ENCODE results near the gene PACS1.

The PACS1 gene

GRCh38 chr11:66280428-66280827, 210.4 kb downstream of the PACS1 start:
- FAIRE-seq, result no peak
- no peak for DNase-seq (ENCODE audit: extremely low spot score, insufficient read length, low read depth)

GRCh38 chr11:66281001-66281400, 210.9 kb downstream of the PACS1 start:
- no peak for DNase-seq (ENCODE audit: extremely low spot score, insufficient read length, low read depth)
- no peak for FAIRE-seq

- FAIRE-seq (no peak), DNase-seq (ENCODE audit: extremely low spot score, insufficient read length, low read depth) (no peak)
Measured at GRCh38 chr11:66281776-66282467, 211.8 kb downstream of the PACS1 start.

- DNase-seq (ENCODE audit: extremely low spot score, insufficient read length, low read depth) (peak; percentile 94), FAIRE-seq (peak; percentile 94)
Measured at GRCh38 chr11:66282468-66283455, 212.7 kb downstream of the PACS1 start.

- FAIRE-seq (no peak), DNase-seq (ENCODE audit: extremely low spot score, insufficient read length, low read depth) (no peak)
Measured at GRCh38 chr11:66283461-66284105, 213.5 kb downstream of the PACS1 start.

GRCh38 chr11:66284526-66285078, 214.5 kb downstream of the PACS1 start:
- FAIRE-seq (no peak), DNase-seq (ENCODE audit: extremely low spot score, insufficient read length, low read depth) (no peak)

GRCh38 chr11:66285250-66285947, 215.3 kb downstream of the PACS1 start:
- no peak for DNase-seq (ENCODE audit: extremely low spot score, insufficient read length, low read depth)
- no peak for FAIRE-seq

GRCh38 chr11:66286699-66287098, 216.6 kb downstream of the PACS1 start:
- DNase-seq (ENCODE audit: extremely low spot score, insufficient read length, low read depth) (no peak), FAIRE-seq (no peak)

GRCh38 chr11:66287211-66287888, 217.3 kb downstream of the PACS1 start:
- FAIRE-seq, result no peak
- no peak for DNase-seq (ENCODE audit: extremely low spot score, insufficient read length, low read depth)

- FAIRE-seq, result peak; percentile 12
- DNase-seq (ENCODE audit: extremely low spot score, insufficient read length, low read depth), result no peak
Measured at GRCh38 chr11:66287889-66288670, 218.0 kb downstream of the PACS1 start.

GRCh38 chr11:66288671-66289547, 218.8 kb downstream of the PACS1 start, which contains the start of gene YIF1A:
Gene YIF1A (minus strand): TSS chr11:66289143. CDS start chr11:66288985, 158 bp downstream.
- peak; percentile 100 for DNase-seq (ENCODE audit: extremely low spot score, insufficient read length, low read depth)
- peak; percentile 100 for FAIRE-seq

GRCh38 chr11:66289548-66290329, 219.7 kb downstream of the PACS1 start:
- DNase-seq (ENCODE audit: extremely low spot score, insufficient read length, low read depth) (peak; percentile 73), FAIRE-seq (no peak)

- no peak for FAIRE-seq
- no peak for DNase-seq (ENCODE audit: extremely low spot score, insufficient read length, low read depth)
Measured at GRCh38 chr11:66290330-66290621, 220.2 kb downstream of the PACS1 start.

- no peak for DNase-seq (ENCODE audit: extremely low spot score, insufficient read length, low read depth)
- FAIRE-seq, result no peak
Measured at GRCh38 chr11:66291303-66291705, 221.2 kb downstream of the PACS1 start.

GRCh38 chr11:66291706-66292542, 221.9 kb downstream of the PACS1 start, which contains the start of gene TMEM151A:
Gene TMEM151A (plus strand): TSS chr11:66291894. CDS start chr11:66292014, 120 bp downstream.
- no peak for FAIRE-seq
- DNase-seq (ENCODE audit: extremely low spot score, insufficient read length, low read depth), result no peak
